Measurements from ENCODE around the gene SIM2.

- TF ChIP-seq CTCF (IDR thresholded peaks at IDR 0.05) (no peak), POLR2A (IDR thresholded peaks at IDR 0.05) (no peak)
Observed at GRCh38 chr21:36727866-36728265, 29.0 kb downstream of the SIM2 start.

Data from testis (tissue), 2 donors.